ENCODE results near the gene TRIM29.

Gene TRIM29

DNA sequence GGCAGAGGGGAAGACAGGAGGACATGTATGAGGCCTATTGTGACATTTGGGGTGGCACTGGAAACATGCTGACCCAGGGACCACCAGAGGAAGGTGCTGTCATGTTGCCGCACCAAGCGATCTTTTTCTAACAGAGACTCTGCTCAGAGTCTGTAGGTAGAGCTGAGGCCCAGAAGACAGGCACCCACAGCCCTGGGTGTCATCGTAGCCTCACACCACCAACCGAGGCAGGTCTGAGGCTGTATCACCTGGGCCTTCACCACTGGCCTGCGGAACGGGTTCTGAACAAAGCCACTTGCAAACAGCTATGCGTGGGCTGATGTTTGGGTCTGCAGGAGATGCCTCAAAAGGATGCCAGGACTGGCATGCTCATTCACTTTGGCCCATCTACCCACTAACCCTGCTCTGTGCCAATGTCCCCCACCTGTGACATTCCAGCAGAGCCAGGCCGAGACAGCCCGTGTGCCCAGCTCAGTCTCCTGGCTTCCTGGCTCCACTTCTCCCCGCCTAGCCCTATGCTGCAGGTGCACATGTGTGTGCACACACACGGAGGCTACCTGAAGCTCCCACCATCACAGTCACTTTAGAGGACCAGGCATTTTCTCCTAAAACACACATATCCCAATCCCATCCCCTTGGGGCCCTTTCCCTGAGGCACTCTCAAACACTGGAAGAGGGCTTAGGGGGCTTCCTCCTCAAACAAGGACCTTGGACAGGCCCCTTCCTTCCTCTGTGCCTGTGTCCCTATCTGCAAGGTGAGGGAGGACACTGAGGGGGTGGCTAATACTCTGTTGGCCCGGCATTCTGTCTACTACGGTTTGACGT lies 3.6 kb downstream of the TRIM29 start:
- peak overlapping the region in 1 of 2 donors; percentile 28 for H3K27ac Mint-ChIP-seq
- ATAC-seq, result no peak
- H3K9me3 Mint-ChIP-seq, result no peaks in the 10 kb centered on the region
- DNase-seq, result no peak
- peaks cover 1% of the 10 kb centered on the region for H3K27me3 Mint-ChIP-seq
- H3K4me1 Mint-ChIP-seq, result no peaks in the 10 kb centered on the region
- H3K4me3 Mint-ChIP-seq, result no peak overlapping the region

DNA sequence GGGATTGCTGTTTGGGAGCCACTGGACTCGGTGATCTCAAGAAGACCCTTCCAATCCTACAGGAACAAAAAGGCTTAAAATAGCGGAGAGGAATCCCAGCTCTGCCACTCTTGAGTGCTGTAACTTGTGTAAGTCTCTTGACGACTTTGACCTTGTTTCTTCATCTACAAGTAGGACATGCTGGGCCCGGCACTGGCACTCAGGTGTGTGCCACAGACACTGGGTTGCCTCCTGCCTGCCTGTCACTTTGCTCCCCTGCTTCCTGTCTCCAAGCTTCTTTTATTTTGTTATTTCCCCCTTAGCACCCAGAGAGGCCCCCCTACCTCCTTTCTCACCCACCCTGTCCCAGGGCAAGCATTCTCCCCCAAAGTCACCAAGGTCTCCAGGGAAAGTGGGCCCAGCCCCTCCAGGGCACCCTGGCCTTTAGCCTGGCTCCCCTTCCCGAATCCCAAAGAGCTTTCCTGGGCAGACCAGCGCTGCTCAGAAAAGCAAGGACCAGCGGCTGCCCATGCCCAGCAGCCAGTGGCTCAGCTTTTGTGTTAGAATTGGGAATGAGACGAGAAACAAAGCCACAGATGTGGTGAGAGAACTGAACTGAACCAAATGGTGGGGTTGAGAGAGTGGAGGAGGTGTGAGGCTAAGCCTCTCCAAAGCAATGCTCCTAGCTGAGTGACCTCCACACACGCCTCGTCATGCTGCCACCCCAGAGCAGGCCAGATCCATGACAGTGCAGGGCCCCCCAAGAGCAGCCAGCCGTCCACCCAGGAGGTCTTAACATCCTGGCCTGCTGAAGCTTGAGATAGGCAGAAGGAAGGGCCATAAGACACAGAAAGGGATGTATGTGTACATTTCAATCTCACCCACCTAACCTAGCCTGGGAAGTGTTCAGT lies 4.5 kb downstream of the TRIM29 start:
- no peak overlapping the region for H3K4me3 Mint-ChIP-seq
- no peak overlapping the region for H3K27ac Mint-ChIP-seq
- ATAC-seq (no peak), DNase-seq (no peak)
- no peaks in the 10 kb centered on the region for H3K4me1 Mint-ChIP-seq
- H3K27me3 Mint-ChIP-seq, result no peaks in the 10 kb centered on the region
- no peaks in the 10 kb centered on the region for H3K9me3 Mint-ChIP-seq

DNA sequence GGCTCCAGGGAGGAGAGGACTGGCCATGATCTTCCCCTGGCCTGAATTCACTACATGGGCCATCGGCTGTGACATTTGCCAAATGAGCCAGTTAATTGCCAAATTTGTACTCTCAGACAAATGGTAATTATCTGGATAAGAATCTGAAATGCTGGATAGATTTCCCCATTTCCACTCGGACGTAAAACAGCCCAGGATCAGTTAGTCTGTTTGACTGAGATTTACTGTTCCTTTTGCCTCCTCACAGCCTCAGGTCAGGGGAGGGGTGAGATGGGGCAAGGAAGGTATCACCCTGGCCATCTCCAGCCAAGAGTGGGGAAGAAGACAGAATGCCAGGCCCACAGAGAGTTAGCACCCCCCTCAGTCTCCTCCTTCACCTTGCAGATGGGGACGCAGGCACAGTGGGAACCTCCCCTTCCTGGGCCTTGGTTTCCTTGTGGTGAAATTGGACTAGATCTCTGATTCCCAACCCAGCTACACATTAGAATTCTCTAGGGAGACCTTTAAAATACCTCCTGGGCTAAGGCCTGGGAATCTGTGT lies 5.2 kb downstream of the TRIM29 start:
- ATAC-seq (no peak), DNase-seq (no peak)
- Mint-ChIP-seq H3K9me3 (no peaks in the 10 kb centered on the region), H3K4me3 (no peak overlapping the region), H3K27ac (no peak overlapping the region), H3K27me3 (peaks cover 7% of the 10 kb centered on the region), H3K4me1 (no peaks in the 10 kb centered on the region)

DNA sequence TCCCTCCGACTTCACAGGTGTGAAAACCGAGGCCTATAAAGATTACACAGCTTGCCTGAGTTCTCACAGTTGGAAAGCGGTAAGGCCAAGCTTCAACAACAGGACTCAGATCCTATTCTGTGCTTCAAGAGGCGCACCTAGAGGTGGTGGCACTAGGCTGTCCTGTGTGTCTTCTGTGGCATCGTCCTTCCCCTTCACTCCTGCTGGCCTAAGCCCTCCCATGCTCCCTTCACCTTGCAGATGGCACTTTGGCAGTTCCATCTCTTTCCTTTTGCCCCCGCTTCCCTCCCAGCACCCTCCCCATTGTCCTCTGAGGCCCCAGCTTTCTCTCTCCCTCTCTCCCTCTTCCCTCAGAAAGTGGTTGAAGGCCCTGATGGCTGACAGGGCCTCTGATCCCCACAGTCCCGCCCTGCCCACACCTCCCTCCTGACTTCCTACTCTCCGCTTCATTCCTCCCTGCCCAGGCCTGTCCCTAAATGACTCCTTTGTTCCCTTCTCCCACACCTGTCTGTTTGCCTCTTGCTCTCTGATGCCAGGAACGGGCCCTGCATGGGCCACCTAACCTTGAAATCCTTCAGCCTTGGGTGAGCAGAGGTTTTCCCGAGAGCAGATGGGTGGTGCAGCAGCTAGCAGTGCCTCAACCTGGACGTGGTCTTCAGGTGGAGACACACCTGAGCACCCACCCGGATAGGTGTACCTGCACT lies 5.8 kb downstream of the TRIM29 start:
- Mint-ChIP-seq H3K9me3 (no peaks in the 10 kb centered on the region), H3K4me1 (no peaks in the 10 kb centered on the region), H3K4me3 (no peak overlapping the region), H3K27me3 (peaks cover 8% of the 10 kb centered on the region), H3K27ac (peak overlapping the region in 1 of 2 donors; percentile 20)
- DNase-seq (no peak), ATAC-seq (no peak)

DNA sequence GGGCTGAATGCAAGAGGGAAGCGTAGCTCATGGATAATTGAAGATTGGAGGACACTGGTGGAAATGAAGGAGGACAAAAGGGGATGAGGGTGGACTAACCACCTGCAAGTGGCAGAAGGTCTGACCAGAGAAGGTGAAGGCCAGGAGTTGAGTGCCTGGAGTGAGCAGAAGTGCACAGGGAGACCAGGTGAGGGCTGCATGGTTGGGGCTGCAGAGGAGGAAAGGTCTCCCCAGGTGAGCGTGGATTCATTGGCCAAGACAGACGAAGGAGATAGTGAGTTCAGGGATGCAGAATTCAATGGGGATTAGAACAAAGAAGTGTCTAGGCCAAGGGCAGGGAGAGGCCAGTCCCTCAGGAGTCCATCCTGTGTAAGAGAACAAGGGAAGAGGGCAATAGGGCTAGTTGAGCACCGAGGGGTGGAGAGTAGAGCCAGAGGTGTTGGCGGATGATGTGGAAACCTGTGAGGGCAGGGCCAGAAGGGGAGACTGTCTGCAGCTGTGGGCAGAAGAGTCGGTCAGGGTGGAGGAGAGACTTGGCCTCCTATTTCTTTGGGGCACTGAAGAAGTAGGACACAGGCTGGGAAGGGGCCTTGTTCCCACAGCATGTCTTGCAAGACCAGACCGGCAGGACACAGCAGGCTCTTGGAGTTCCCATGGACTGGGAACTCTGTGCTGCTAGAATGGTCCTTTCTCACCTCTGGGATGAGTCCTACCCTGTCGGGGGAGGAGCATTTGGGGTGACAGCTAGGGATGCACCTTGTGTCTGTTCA lies 6.7 kb downstream of the TRIM29 start:
- no peaks in the 10 kb centered on the region for H3K9me3 Mint-ChIP-seq
- H3K4me1 Mint-ChIP-seq, result no peaks in the 10 kb centered on the region
- ATAC-seq (peak; percentile 19), DNase-seq (no peak)
- H3K4me3 Mint-ChIP-seq, result no peak overlapping the region
- no peak overlapping the region for H3K27ac Mint-ChIP-seq
- peaks cover 8% of the 10 kb centered on the region for H3K27me3 Mint-ChIP-seq

DNA sequence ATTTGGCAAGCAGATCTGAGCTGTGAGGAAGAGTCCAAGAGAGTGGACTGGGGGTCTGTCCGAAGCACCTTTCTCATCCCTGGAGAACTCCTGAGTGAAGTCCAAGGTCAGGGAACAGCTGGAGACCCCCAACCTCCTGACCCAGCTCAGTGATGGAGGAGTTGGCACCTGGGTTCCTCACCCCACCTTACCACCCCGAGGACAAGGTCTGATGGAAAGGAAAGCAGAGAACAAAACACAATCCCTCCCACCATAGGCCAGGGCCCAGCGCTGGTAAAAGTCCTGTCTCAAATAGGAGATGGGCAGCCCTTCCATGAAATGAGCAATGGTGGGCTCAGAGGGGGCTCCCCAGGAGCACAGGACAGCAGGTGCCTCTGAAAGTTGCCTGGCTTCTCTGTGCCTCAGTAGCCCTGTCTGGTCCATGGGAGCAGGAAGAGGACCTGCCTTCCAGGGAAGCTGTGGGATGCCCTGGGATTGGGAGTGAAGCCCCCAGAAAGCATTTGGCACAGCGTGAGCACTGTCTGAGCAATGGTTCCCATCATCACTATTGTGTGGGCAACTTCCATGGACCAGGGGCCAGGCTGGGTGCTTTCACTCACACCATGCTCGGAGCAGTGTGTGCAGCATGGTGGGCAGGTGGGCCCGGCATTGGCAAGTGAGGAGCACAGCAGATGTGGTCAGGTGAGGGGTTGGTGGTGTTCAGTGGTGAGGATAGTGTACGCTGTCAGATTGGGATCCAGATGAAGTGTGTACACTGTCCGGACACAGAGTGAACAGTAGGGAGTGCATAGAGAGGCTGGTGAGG lies 7.5 kb downstream of the TRIM29 start:
- no peaks in the 10 kb centered on the region for H3K9me3 Mint-ChIP-seq
- H3K4me3 Mint-ChIP-seq, result no peak overlapping the region
- DNase-seq, result no peak
- peak overlapping the region in 1 of 2 donors; percentile 8 for H3K27ac Mint-ChIP-seq
- H3K4me1 Mint-ChIP-seq, result no peaks in the 10 kb centered on the region
- ATAC-seq, result no peak
- H3K27me3 Mint-ChIP-seq, result peaks cover 8% of the 10 kb centered on the region

DNA sequence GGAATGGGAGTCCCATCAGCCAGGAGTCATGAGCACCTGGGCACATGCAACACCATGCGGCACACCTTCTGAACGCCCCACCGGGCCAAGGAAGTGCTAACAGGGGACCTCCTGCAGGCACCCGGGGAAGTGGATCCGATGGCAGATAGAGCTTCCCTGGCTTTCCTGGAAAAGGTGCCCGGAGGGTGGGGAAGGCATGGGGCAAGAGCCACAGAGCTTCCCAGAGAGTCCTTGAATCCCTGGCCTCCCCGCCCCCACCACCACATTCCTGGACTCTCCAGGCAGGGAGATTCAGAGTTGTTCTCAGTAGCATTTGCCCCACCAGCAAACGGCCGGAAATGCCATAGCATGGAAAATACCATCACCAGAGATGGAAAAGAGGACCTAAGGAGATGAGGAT lies 8.3 kb downstream of the TRIM29 start:
- Mint-ChIP-seq H3K27ac (no peak overlapping the region), H3K9me3 (no peaks in the 10 kb centered on the region), H3K4me3 (no peak overlapping the region), H3K27me3 (peaks cover 8% of the 10 kb centered on the region), H3K4me1 (no peaks in the 10 kb centered on the region)
- no peak for DNase-seq
- no peak for ATAC-seq

DNA sequence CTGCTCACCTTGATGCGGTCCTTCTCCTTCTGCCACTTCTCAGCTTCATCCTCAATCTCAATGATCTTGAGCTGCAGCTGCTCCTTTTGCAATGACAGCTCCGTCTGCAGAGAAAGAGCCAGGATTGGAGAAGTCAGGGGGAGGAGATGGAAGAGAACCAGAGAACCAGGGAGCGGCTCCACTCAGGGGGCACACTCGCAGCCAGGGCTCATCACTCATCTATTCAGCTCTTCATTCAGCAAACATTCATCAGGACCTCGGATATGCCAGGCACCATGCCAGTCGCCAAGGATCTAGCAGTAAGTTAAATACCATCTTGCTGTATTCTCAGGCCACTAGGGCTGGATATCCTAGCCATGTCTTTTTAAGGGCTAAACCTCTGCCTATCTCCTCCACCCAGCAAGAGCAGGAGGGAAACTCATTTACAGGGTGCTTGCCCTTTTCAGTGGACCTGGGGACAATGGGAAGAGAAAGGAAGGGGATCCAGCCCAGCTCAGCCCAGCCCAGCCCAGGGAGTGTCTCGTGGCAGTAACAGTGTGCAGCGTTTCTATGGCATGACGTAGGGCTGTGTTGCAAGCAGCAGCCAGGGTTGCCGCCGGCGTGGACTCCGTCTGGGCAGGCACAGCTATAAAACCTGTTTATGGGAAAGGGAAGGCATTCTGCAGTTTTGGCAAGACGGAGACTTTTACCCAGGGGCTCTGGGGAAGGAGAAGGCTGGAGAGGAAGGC lies 9.4 kb downstream of the TRIM29 start:
- DNase-seq (no peak), ATAC-seq (no peak)
- Mint-ChIP-seq H3K4me1 (no peaks in the 10 kb centered on the region), H3K27ac (peak overlapping the region in 1 of 2 donors; percentile 0), H3K27me3 (peaks cover 8% of the 10 kb centered on the region), H3K4me3 (no peak overlapping the region), H3K9me3 (no peaks in the 10 kb centered on the region)

DNA sequence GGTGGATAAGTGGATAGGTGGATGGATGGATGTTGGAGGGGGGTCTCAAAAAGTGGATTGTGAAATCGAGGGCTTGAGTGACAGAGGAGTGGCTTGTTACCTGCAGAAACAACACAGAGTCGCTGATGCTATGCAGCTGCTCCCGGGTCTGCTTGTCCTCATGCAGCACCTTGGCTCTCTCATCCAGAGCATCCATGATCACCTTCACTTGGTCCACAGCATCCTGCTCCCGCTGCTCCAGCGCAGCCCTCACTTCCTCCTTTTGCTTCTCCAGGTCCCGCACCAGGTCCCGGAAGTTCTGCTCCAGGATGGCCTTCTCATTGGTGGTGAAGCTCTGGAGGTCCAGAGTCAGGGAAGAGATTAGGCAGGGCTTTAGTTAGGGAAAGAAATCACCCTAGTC lies 10.7 kb downstream of the TRIM29 start:
- no peak overlapping the region for H3K27ac Mint-ChIP-seq
- no peak for DNase-seq
- H3K27me3 Mint-ChIP-seq, result peaks cover 8% of the 10 kb centered on the region

DNA sequence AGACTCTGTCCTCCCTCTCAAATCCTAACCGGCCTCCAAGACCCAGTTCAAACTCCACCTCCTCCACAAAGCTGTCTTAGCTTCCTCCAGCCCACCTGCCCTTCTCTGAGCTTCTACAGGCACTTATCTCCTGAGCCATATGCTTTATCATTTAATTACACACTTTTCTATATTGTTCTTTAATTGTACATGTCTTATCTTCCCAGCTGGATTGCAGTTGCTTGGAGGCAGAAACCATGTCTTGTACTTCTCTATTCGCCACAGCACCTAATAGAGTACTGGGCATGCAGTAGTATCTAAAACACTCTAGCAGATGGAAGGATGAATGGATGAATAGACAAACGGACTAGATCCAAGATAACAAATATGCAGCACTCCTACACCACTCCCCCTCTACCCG lies 11.3 kb downstream of the TRIM29 start:
- peaks cover 8% of the 10 kb centered on the region for H3K27me3 Mint-ChIP-seq
- H3K9me3 Mint-ChIP-seq, result no peaks in the 10 kb centered on the region
- no peak overlapping the region for H3K4me3 Mint-ChIP-seq
- H3K27ac Mint-ChIP-seq, result no peak overlapping the region
- ATAC-seq (no peak), DNase-seq (no peak)
- H3K4me1 Mint-ChIP-seq, result no peaks in the 10 kb centered on the region

More for the DNA sequence above, 10.7 kb downstream of the TRIM29 start:
- no peak for ATAC-seq
- Mint-ChIP-seq H3K4me1 (no peaks in the 10 kb centered on the region), H3K9me3 (no peaks in the 10 kb centered on the region), H3K4me3 (no peak overlapping the region)

DNA sequence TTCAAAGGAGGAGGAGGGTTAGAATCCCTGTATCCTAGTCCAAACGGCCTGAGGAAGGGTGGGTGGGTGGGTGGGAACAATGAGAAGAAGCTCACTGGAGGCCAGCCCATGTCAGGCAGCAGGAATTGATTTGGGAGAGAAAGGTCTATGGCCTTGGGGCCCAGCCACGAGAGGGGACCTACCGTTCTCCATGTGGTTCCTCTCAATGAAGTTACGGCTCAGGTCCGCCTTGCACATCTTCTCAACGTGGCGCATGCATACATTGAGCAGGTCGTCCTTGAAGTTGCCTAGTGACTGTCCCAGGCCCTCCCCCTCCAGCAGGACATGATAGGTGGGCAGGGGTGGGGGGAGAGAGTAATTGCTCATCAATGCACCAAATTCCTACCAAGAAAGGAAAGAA lies 12.4 kb downstream of the TRIM29 start:
- H3K4me1 Mint-ChIP-seq, result no peaks in the 10 kb centered on the region
- ATAC-seq (no peak), DNase-seq (no peak)
- H3K9me3 Mint-ChIP-seq, result no peaks in the 10 kb centered on the region
- no peak overlapping the region for H3K4me3 Mint-ChIP-seq
- H3K27me3 Mint-ChIP-seq, result peaks cover 8% of the 10 kb centered on the region
- no peak overlapping the region for H3K27ac Mint-ChIP-seq

DNA sequence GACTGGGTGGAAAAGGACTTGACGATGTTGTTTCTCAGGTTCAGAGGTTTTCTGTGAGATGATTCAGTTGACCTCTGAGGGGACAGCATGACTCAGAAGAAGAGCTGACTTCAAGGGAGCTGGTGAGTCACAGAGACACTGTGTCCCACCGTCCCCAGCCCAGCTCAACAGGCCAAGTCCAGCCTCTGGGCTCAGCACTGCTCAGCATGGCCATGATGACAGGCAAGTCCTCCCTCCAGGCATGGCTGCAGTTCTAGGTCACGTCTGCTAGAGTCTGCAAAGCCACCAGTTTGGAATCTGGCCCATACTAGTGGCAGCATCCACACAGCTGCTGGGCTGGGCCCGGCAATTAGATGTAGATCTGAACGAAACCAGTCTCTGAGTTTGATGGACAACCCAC lies 12.9 kb downstream of the TRIM29 start:
- no peak overlapping the region for H3K27ac Mint-ChIP-seq
- no peak for ATAC-seq
- H3K27me3 Mint-ChIP-seq, result peaks cover 9% of the 10 kb centered on the region
- no peaks in the 10 kb centered on the region for H3K9me3 Mint-ChIP-seq
- H3K4me1 Mint-ChIP-seq, result no peaks in the 10 kb centered on the region
- H3K4me3 Mint-ChIP-seq, result no peak overlapping the region
- no peak for DNase-seq

DNA sequence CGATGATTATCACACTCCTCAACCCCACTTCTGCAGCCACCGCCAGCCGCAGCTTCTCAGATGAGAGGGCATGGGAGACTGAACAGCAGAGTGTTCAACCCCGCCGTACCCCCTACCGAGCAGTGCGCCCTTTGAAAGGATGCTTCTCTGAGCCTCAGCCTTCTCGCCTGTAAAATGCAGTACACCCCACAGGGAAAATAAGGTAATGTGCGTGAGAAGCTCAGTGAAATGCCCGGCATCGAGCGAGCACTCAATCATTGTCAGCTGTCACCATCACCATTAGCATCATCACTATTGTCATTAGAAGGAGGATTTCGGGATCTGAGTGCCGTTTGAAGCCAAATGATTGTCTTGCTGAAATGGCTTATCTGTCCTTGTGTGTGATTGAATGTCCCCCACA lies 13.6 kb downstream of the TRIM29 start:
- Mint-ChIP-seq H3K27me3 (peaks cover 14% of the 10 kb centered on the region), H3K4me3 (no peak overlapping the region), H3K27ac (no peak overlapping the region), H3K9me3 (no peaks in the 10 kb centered on the region), H3K4me1 (no peaks in the 10 kb centered on the region)
- no peak for ATAC-seq
- no peak for DNase-seq

DNA sequence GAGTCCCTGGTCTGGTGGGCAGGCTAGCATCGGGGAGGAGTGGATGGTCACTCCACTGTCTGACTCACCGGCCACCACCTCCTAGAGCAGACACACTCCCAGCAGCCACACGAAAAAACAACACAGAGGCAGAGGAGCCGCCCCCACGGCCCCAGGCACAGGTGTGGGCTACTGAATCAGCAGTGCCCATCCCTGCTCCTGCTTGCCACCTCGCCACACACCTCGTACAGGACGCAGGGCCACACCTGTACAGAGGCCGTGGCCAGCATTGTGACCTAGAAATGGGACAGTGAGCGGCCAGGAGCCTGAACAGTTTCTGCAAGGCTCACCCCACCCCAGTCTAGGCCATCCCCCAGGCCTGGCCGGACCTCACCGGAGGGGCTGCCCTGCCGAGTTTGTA lies 14.0 kb downstream of the TRIM29 start:
- peaks cover 14% of the 10 kb centered on the region for H3K27me3 Mint-ChIP-seq
- no peak overlapping the region for H3K27ac Mint-ChIP-seq
- DNase-seq (no peak), ATAC-seq (no peak)
- no peak overlapping the region for H3K4me3 Mint-ChIP-seq
- H3K9me3 Mint-ChIP-seq, result no peaks in the 10 kb centered on the region
- H3K4me1 Mint-ChIP-seq, result no peaks in the 10 kb centered on the region
